ENCODE data around the gene C10orf105. TPM values are rescaled to one million over a fixed set of nuclear protein-coding genes. Genes with fewer than 3 reads are reported as not detected.

The C10orf105 gene
- total and polyA plus RNA-seq, 2 of the 13 experiments (the other 11 are each of a cell fraction or from before 2014, with no cell fraction given): not detected

DNA sequence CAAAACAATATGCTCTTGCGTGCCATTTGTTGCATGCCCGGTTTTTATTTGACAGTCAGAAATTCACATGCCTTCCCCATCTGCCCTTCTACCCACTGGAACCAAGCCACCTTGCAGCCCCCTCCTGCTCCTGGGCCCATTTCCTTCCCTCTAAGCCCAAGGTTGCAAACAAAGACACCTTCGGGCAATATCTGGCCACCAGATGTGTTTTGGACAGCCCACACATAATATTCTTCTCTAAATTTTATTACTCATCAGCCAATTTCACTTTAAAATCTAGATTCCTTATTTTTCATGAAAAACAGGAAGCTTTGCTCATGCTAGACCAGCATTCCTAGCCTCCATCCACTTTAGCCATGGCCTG is 18.2 kb upstream of the C10orf105 start:
- WGBS (ENCODE audit: low lambda C conversion rate): 37% methylated on average over 3 of the region's 3 CpGs
- FAIRE-seq (no peak), DNase-seq (ENCODE audit: low spot score) (no peak), ATAC-seq (no peak)
- Histone ChIP-seq H3K4me1 (ENCODE audit: insufficient read depth, low read length) (0 out of 2 replicates have a peak, but pooled peaks cover 9% of the 10 kb centered on the region), H3K4me3 (replicated peaks in 1 of 3; ENCODE audit: insufficient read depth in 1 of 3, low read depth in 2 of 3, low read length in 3 of 3) (no peak overlapping the region), H3K79me2 (ENCODE audit: insufficient read depth, low read length) (no peaks in the 10 kb centered on the region), H4K20me1 (ENCODE audit: insufficient read depth, low read length) (no peaks in the 10 kb centered on the region), H3K9me3 (ENCODE audit: low read length) (no peaks in the 10 kb centered on the region), H3K36me3 (replicated peaks in 1 of 2; ENCODE audit: control insufficient read depth in 1 of 2, insufficient read depth in 2 of 2, low read length in 2 of 2) (no peaks in the 10 kb centered on the region), H3K27me3 (ENCODE audit: control insufficient read depth in 1 of 2, insufficient read depth in 2 of 2, low read length in 2 of 2) (peaks cover 8 to 48% of the 10 kb centered on the region in 2 experiments; a peak in 4 of 5 replicates), H3K9ac (ENCODE audit: insufficient read depth, low read depth, low read length) (no peak overlapping the region), H3K4me2 (ENCODE audit: low read depth, low read length) (no peak overlapping the region), H2AFZ (ENCODE audit: low read length) (no peak overlapping the region), H3K27ac (ENCODE audit: extremely low read length, insufficient read depth, low read length) (no peak overlapping the region)
- in situ Hi-C loops (cut with HindIII; ENCODE audit: extremely low pct_ligation_motif_present, low pct_unique_long_range_greater_than_20kb) (no loop called here), intact Hi-C loops (cut with micrococcal nuclease; ENCODE audit: unreplicated experiment) (no loop called here)
- TF ChIP-seq, protein P1, sequence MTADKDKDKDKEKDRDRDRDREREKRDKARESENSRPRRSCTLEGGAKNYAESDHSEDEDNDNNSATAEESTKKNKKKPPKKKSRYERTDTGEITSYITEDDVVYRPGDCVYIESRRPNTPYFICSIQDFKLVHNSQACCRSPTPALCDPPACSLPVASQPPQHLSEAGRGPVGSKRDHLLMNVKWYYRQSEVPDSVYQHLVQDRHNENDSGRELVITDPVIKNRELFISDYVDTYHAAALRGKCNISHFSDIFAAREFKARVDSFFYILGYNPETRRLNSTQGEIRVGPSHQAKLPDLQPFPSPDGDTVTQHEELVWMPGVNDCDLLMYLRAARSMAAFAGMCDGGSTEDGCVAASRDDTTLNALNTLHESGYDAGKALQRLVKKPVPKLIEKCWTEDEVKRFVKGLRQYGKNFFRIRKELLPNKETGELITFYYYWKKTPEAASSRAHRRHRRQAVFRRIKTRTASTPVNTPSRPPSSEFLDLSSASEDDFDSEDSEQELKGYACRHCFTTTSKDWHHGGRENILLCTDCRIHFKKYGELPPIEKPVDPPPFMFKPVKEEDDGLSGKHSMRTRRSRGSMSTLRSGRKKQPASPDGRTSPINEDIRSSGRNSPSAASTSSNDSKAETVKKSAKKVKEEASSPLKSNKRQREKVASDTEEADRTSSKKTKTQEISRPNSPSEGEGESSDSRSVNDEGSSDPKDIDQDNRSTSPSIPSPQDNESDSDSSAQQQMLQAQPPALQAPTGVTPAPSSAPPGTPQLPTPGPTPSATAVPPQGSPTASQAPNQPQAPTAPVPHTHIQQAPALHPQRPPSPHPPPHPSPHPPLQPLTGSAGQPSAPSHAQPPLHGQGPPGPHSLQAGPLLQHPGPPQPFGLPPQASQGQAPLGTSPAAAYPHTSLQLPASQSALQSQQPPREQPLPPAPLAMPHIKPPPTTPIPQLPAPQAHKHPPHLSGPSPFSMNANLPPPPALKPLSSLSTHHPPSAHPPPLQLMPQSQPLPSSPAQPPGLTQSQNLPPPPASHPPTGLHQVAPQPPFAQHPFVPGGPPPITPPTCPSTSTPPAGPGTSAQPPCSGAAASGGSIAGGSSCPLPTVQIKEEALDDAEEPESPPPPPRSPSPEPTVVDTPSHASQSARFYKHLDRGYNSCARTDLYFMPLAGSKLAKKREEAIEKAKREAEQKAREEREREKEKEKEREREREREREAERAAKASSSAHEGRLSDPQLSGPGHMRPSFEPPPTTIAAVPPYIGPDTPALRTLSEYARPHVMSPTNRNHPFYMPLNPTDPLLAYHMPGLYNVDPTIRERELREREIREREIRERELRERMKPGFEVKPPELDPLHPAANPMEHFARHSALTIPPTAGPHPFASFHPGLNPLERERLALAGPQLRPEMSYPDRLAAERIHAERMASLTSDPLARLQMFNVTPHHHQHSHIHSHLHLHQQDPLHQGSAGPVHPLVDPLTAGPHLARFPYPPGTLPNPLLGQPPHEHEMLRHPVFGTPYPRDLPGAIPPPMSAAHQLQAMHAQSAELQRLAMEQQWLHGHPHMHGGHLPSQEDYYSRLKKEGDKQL (CRISPR knock-in tag; IDR thresholded peaks at IDR 0.05; ENCODE audit: low read depth): no peak
- no peak for TF ChIP-seq ZMYM4 (CRISPR knock-in tag; IDR thresholded peaks at IDR 0.05)
- TF ChIP-seq, protein P2, sequence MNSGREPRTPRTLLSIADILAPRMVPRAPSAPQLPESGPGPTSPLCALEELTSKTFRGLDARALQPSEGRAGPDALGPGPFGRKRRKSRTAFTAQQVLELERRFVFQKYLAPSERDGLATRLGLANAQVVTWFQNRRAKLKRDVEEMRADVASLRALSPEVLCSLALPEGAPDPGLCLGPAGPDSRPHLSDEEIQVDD (CRISPR knock-in tag; IDR thresholded peaks at IDR 0.05; ENCODE audit: borderline replicate concordance): no peak
- TF ChIP-seq, protein P3, sequence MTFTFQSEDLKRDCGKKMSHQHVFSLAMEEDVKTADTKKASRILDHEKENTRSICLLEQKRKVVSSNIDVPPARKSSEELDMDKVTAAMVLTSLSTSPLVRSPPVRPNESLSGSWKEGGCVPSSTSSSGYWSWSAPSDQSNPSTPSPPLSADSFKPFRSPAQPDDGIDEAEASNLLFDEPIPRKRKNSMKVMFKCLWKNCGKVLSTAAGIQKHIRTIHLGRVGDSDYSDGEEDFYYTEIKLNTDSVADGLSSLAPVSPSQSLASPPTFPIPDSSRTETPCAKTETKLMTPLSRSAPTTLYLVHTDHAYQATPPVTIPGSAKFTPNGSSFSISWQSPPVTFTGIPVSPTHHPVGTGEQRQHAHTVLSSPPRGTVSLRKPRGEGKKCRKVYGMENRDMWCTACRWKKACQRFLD (CRISPR knock-in tag; IDR thresholded peaks at IDR 0.05; ENCODE audit: borderline replicate concordance): no peak
- ChIA-PET POLR2A (no interaction called here), CTCF (ENCODE audit: low intra/inter-chr PET ratio, low total read pairs) (no interaction called here)
- no TSS peak for BruUV-seq (replicated peaks)
